Endothelial cell of umbilical vein (primary cell): Measurements from ENCODE around the gene FES. TPM values are rescaled to one million over a fixed set of nuclear protein-coding genes. Genes with fewer than 3 reads are reported as not detected.

ENCODE experiments used
- BruUV-seq: library from RNA; stranded (reverse); fragments of 400-500 nt; replicated peaks from 2 replicates; lab custom pipeline; 2021; lab: Mats Ljungman, UMichigan
- CTCF ChIA-PET: fragments of 300-600, 350-600 bp; sonication (Branson Sonifier 250); formaldehyde crosslinking; loops from one replicate; lab custom pipeline; 2021; ENCODE audit warnings: antibody characterized with exemption, inconsistent platforms; lab: Charles Lee
- POLR2A ChIA-PET: fragments of 300-600, 350-600 bp; sonication (Branson Sonifier 250); formaldehyde crosslinking; loops from one replicate; lab custom pipeline; 2021; ENCODE audit warnings: antibody characterized with exemption, inconsistent platforms; lab: Charles Lee
- DNase-seq: peaks from one replicate; pipeline ENCODE4 v3.0.0-alpha.2; 2011; ENCODE audit warnings: low read depth, low spot score
- FAIRE-seq: peaks from 2 replicates; lab custom pipeline; 2011; peaks lifted over from hg19 to GRCh38; lab: Jason Lieb, UNC
- H2AFZ ChIP-seq: 2 replicates; pipeline ENCODE4 v1.6.0; 2012; ENCODE audit warnings: low read depth, low read length, control low read depth, inconsistent platforms
- H3K27ac ChIP-seq: 2 replicates; pipeline ENCODE4 v1.5.1; 2011; ENCODE audit warnings: low read depth, mild to moderate bottlenecking, control low read depth, low read length, moderate library complexity; ENCODE audit not compliant: insufficient read depth
- H3K27me3 ChIP-seq, 2 experiments: 2 replicates each; pipeline versions ENCODE4 v1.6.0 to v1.6.1; 2011; ENCODE audit warnings: low read length in 2 of 2, mixed read lengths in 1 of 2; ENCODE audit not compliant: control insufficient read depth in 2 of 2, insufficient read depth in 2 of 2
- H3K36me3 ChIP-seq, 2 experiments: 2 replicates in 1 of 2; 3 replicates in 1 of 2; pipeline ENCODE4 v1.5.1; 2011; ENCODE audit warnings: low read length in 2 of 2, mild to moderate bottlenecking in 1 of 2, moderate library complexity in 1 of 2; ENCODE audit not compliant: control insufficient read depth in 2 of 2, insufficient read depth in 2 of 2; ENCODE audit errors: extremely low read depth in 1 of 2
- H3K4me1 ChIP-seq: 3 replicates; pipeline ENCODE4 v1.5.1; 2011; ENCODE audit warnings: mild to moderate bottlenecking, low read length; ENCODE audit not compliant: control insufficient read depth, insufficient read depth; ENCODE audit errors: extremely low read depth
- H3K4me2 ChIP-seq: 2 replicates; pipeline ENCODE4 v1.6.1; 2011; ENCODE audit warnings: low read length, control low read depth, mixed read lengths; ENCODE audit not compliant: insufficient read depth
- H3K4me3 ChIP-seq, 3 experiments: fragments of 200-600 bp in 1 of 3; sonication (generic), shearing (Covaris generic) in 1 of 3; replicated peaks in 1 of 3; 2 replicates each; pipeline ENCODE4 v1.5.1; 2011 to 2016; ENCODE audit warnings: control low read depth in 3 of 3, low read length in 3 of 3, mild to moderate bottlenecking in 2 of 3, inconsistent platforms in 1 of 3, low read depth in 1 of 3, moderate library complexity in 1 of 3; ENCODE audit not compliant: insufficient read depth in 1 of 3
- H3K79me2 ChIP-seq: 2 replicates; pipeline ENCODE4 v1.6.0; 2012; ENCODE audit warnings: low read length, inconsistent platforms; ENCODE audit not compliant: control insufficient read depth, insufficient read depth
- H3K9ac ChIP-seq: replicated peaks from 2 replicates; pipeline ENCODE3; 2011; ENCODE audit warnings: low read length, control low read depth; ENCODE audit not compliant: insufficient read depth; ENCODE audit errors: extremely low read depth
- H3K9me1 ChIP-seq: replicated peaks from 3 replicates; pipeline ENCODE4 v1.6.0; 2011; ENCODE audit warnings: mild to moderate bottlenecking, low read length; ENCODE audit not compliant: control insufficient read depth, insufficient read depth; ENCODE audit errors: extremely low read depth
- H3K9me3 ChIP-seq: replicated peaks from 2 replicates; pipeline ENCODE4 v1.5.1; 2012; ENCODE audit warnings: low read length, inconsistent platforms; ENCODE audit not compliant: control insufficient read depth, insufficient read depth
- H4K20me1 ChIP-seq: replicated peaks from 2 replicates; pipeline ENCODE3; 2011; ENCODE audit warnings: mild to moderate bottlenecking, low read length; ENCODE audit not compliant: control insufficient read depth, insufficient read depth; ENCODE audit errors: extremely low read depth
- EZH2 ChIP-seq: IDR thresholded peaks from 2 replicates; pipeline ENCODE4 v1.6.1; 2012; ENCODE audit warnings: borderline replicate concordance, low read depth, mild to moderate bottlenecking, moderate library complexity, low read length, inconsistent platforms; ENCODE audit not compliant: severe bottlenecking
- FOS ChIP-seq: IDR thresholded peaks from 2 replicates; pipeline ENCODE4 v1.6.1; 2011; ENCODE audit warnings: mild to moderate bottlenecking, low read length, moderate library complexity, borderline replicate concordance; ENCODE audit not compliant: insufficient read depth
- GATA2 ChIP-seq: IDR thresholded peaks from 2 replicates; pipeline ENCODE4 v1.7.0; 2011; ENCODE audit warnings: low read depth, mild to moderate bottlenecking, moderate library complexity, mixed read lengths, low read length; ENCODE audit not compliant: insufficient read length, insufficient read depth
- JUN ChIP-seq: IDR thresholded peaks from 2 replicates; pipeline ENCODE4 v1.6.1; 2011; ENCODE audit warnings: borderline replicate concordance, low read depth; ENCODE audit not compliant: insufficient read length, insufficient read depth
- MAX ChIP-seq: IDR thresholded peaks from 2 replicates; pipeline ENCODE4 v1.6.1; 2011; ENCODE audit not compliant: insufficient read depth, insufficient read length
- MYC ChIP-seq: IDR thresholded peaks from one replicate; pipeline ENCODE4 v1.6.1; 2011; ENCODE audit warnings: mild to moderate bottlenecking, low read depth, low read length
- POLR2A ChIP-seq: IDR thresholded peaks from 2 replicates; pipeline ENCODE4 v1.6.1; 2012; ENCODE audit warnings: low read depth, mild to moderate bottlenecking, control low read depth, low read length
- POLR2AphosphoS5 ChIP-seq: IDR thresholded peaks from 2 replicates; pipeline ENCODE4 v1.6.1; 2012; ENCODE audit warnings: low read depth, mild to moderate bottlenecking, control low read depth, low read length, moderate library complexity; ENCODE audit not compliant: insufficient read depth
- dilution Hi-C: fragments of 300-500 bp; cut with MboI; formaldehyde crosslinking; loops from one replicate; pipeline ENCODE4 v1.15.0; 2019; ENCODE audit warnings: low sequenced_read_pairs; ENCODE audit not compliant: extremely low pct_ligation_motif_present
- intact Hi-C: fragments of 100-400 bp; cut with micrococcal nuclease; formaldehyde crosslinking; loops from one replicate; pipeline ENCODE4 v1.10.0; 2022
- polyA plus RNA-seq, 4 experiments: library from polyadenylated mRNA; depleted of rRNA in 3 of 4; stranded (reverse) in 3 of 4; unstranded in 1 of 4; fragments of >200 nt; gene quantifications; 2 replicates each; pipeline versions ENCODE4 v1.2.1 to v1.2.3, GENCODE V29; 2011 to 2012; ENCODE audit warnings: missing spikeins in 1 of 4
- total RNA-seq: library from RNA; stranded (reverse); gene quantifications from 2 replicates; pipeline ENCODE4 v1.2.3, GENCODE V29; 2021
- TF ChIP-seq, protein P1 (sequence below), 2 donors: IDR thresholded peaks; 1 replicate in 1 of 2; 2 replicates in 1 of 2; pipeline ENCODE4 v1.5.1; 2011; ENCODE audit warnings: low read length in 2 of 2, mild to moderate bottlenecking in 2 of 2, moderate library complexity in 2 of 2, control low read depth in 1 of 2, inconsistent platforms in 1 of 2, low read depth in 1 of 2; ENCODE audit not compliant: insufficient read depth in 1 of 2; ENCODE audit errors: extremely low read depth in 1 of 2

The FES gene
- total and polyA plus RNA-seq, 2 donors (not counting 3 experiments of a cell fraction or from before 2014, with no cell fraction given): 41.5 to 58.1 TPM

DNA sequence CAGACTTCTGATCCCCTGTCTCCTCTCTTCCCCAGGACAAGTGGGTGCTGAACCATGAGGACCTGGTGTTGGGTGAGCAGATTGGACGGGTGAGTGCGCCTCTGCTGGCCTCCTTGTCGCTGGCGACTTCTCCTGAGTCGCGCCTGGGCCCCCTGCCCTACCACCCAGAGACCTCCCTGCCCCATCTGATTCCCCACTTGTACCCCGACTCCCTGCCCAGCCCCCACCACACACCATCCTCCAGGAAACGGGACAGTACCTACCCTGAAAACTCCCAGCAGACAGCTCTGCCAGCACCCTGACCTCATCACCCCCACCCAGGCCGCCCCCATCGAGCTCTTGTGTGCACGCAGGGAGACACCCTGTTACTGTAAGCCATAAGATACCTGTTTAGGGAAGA, 7.7 kb downstream of the FES start:
- H3K4me2 ChIP-seq: no peak overlapping the region
- POLR2A ChIA-PET: no interaction called here
- no TSS peak for BruUV-seq
- H3K27ac ChIP-seq: no peak overlapping the region
- H3K36me3 ChIP-seq: peaks cover 11 to 49% of the 10 kb centered on the region in 2 experiments
- no peak overlapping the region for H2AFZ ChIP-seq
- H3K79me2 ChIP-seq: peaks cover under 1% of the 10 kb centered on the region
- CTCF ChIA-PET: no interaction called here
- no peaks in the 10 kb centered on the region for H3K27me3 ChIP-seq
- no peak overlapping the region for H3K9ac ChIP-seq
- no peaks in the 10 kb centered on the region for H3K9me1 ChIP-seq
- dilution Hi-C loops (no loop called here), intact Hi-C loops (no loop called here)
- no peaks in the 10 kb centered on the region for H3K9me3 ChIP-seq
- H4K20me1 ChIP-seq: no peaks in the 10 kb centered on the region
- no peak for FAIRE-seq
- TF ChIP-seq, protein P1, sequence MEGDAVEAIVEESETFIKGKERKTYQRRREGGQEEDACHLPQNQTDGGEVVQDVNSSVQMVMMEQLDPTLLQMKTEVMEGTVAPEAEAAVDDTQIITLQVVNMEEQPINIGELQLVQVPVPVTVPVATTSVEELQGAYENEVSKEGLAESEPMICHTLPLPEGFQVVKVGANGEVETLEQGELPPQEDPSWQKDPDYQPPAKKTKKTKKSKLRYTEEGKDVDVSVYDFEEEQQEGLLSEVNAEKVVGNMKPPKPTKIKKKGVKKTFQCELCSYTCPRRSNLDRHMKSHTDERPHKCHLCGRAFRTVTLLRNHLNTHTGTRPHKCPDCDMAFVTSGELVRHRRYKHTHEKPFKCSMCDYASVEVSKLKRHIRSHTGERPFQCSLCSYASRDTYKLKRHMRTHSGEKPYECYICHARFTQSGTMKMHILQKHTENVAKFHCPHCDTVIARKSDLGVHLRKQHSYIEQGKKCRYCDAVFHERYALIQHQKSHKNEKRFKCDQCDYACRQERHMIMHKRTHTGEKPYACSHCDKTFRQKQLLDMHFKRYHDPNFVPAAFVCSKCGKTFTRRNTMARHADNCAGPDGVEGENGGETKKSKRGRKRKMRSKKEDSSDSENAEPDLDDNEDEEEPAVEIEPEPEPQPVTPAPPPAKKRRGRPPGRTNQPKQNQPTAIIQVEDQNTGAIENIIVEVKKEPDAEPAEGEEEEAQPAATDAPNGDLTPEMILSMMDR (IDR thresholded peaks at IDR 0.05; ENCODE audit: extremely low read depth in 1 of 2, insufficient read depth in 1 of 2, low read depth in 1 of 2, low read length in 2 of 2): no peak
- TF ChIP-seq JUN (no peak), MYC (no peak), MAX (no peak), POLR2AphosphoS5 (no peak), FOS (no peak), POLR2A (no peak), GATA2 (no peak), EZH2 (no peak)
- DNase-seq: no peak
- H3K4me3 ChIP-seq: no peak overlapping the region
- no peaks in the 10 kb centered on the region for H3K4me1 ChIP-seq
